Activated T-helper 1 cell treated with Interleukin-2 at 50 U/mL for 16 hours (primary cell): Measurements from ENCODE around the gene CAPZA1.
A peak's percentile ranks its signal among the peaks of the same experiment; 100 is the strongest.
"Not testable (repeated sequence)": the region's sequence is repeated elsewhere in the genome, so short reads cannot be mapped to it uniquely, and the experiment has no call there.

Experiments
- DNase-seq: peaks from one replicate; pipeline ENCODE4 v3.0.0-alpha.2; 2020; ENCODE audit warnings: low read depth

Gene CAPZA1

GRCh38 chr1:112628516-112628915, 8.9 kb downstream of the CAPZA1 start:
- no peak for DNase-seq

GRCh38 chr1:112629256-112629655, 9.6 kb downstream of the CAPZA1 start:
- no peak for DNase-seq

- no peak for DNase-seq
These were observed 14.0 kb downstream of the CAPZA1 start for GRCh38 chr1:112633628-112634027.

GRCh38 chr1:112634367-112634766, 14.7 kb downstream of the CAPZA1 start:
- DNase-seq = no peak

- no peak for DNase-seq
These were observed 16.4 kb downstream of the CAPZA1 start for GRCh38 chr1:112636056-112636455.

- no peak for DNase-seq
These were observed 17.1 kb downstream of the CAPZA1 start for GRCh38 chr1:112636597-112637253.

GRCh38 chr1:112637254-112638109, 17.9 kb downstream of the CAPZA1 start:
- DNase-seq = no peak

GRCh38 chr1:112638110-112638428, 18.4 kb downstream of the CAPZA1 start:
- DNase-seq = no peak

GRCh38 chr1:112640437-112640836, 20.8 kb downstream of the CAPZA1 start:
- DNase-seq = not testable (repeated sequence)

- DNase-seq = no peak
These were observed 23.4 kb downstream of the CAPZA1 start for GRCh38 chr1:112643080-112643479.

- no peak for DNase-seq
These were observed 26.6 kb downstream of the CAPZA1 start for GRCh38 chr1:112646225-112646624.

GRCh38 chr1:112651205-112651604, 31.6 kb downstream of the CAPZA1 start:
- DNase-seq = no peak

GRCh38 chr1:112665857-112666256, 46.2 kb downstream of the CAPZA1 start:
- DNase-seq = no peak

- no peak for DNase-seq
These were observed 47.3 kb downstream of the CAPZA1 start for GRCh38 chr1:112666946-112667345.

GRCh38 chr1:112672009-112672408, 52.4 kb downstream of the CAPZA1 start:
- no peak for DNase-seq

- no peak for DNase-seq
These were observed 53.2 kb downstream of the CAPZA1 start for GRCh38 chr1:112672842-112673241.

GRCh38 chr1:112673592-112674439, 54.2 kb downstream of the CAPZA1 start:
- no peak for DNase-seq

- peak; percentile 37 for DNase-seq
These were observed 54.9 kb downstream of the CAPZA1 start, which contains the start of gene MOV10 for GRCh38 chr1:112674440-112674985. TSS of gene MOV10 (plus strand) at chr1:112674659. CDS start at chr1:112674913, 254 bp downstream.

GRCh38 chr1:112674986-112675727, 55.5 kb downstream of the CAPZA1 start:
- peak; percentile 23 for DNase-seq

GRCh38 chr1:112675728-112676381, 56.2 kb downstream of the CAPZA1 start:
- DNase-seq = no peak

- no peak for DNase-seq
These were observed 56.9 kb downstream of the CAPZA1 start for GRCh38 chr1:112676543-112676942.
